Smooth muscle cell (in vitro differentiated cells): Measurements from ENCODE around the gene RPTOR. TPM values are rescaled to one million over a fixed set of nuclear protein-coding genes. Genes with fewer than 3 reads are reported as not detected.

Source experiments
- DNase-seq: peaks from one replicate; lab custom pipeline; 2025; ENCODE audit not compliant: unreplicated experiment; lab: John Stamatoyannopoulos, UW
- H2AFZ ChIP-seq: fragments of 200-600 bp; sonication (generic); 2 replicates; pipeline ENCODE4 v1.6.0; 2016; ENCODE audit warnings: antibody characterized with exemption, low read depth, mild to moderate bottlenecking
- H3F3A ChIP-seq: fragments of 200-600 bp; sonication (generic); 2 replicates; pipeline ENCODE4 v1.6.0; 2017; ENCODE audit warnings: antibody characterized with exemption, low read depth
- H3K27ac ChIP-seq: fragments of 200-600 bp; sonication (generic); 2 replicates; pipeline ENCODE4 v1.5.1; 2016; ENCODE audit warnings: low read depth, mild to moderate bottlenecking
- H3K27me3 ChIP-seq: fragments of 200-600 bp; sonication (generic); 2 replicates; pipeline ENCODE4 v1.6.1; 2016; ENCODE audit warnings: low read depth, mild to moderate bottlenecking
- H3K36me3 ChIP-seq: fragments of 200-600 bp; sonication (generic); 2 replicates; pipeline ENCODE4 v1.5.1; 2016; ENCODE audit warnings: low read depth
- H3K4me1 ChIP-seq: fragments of 200-600 bp; sonication (generic); 2 replicates; pipeline ENCODE4 v1.5.1; 2016; ENCODE audit warnings: low read depth
- H3K4me2 ChIP-seq: fragments of 200-600 bp; sonication (generic); 2 replicates; pipeline ENCODE4 v1.6.0; 2016; ENCODE audit warnings: mild to moderate bottlenecking
- H3K4me3 ChIP-seq: fragments of 200-600 bp; sonication (generic); 2 replicates; pipeline ENCODE4 v1.5.1; 2016; ENCODE audit warnings: mild to moderate bottlenecking
- H3K79me2 ChIP-seq: fragments of 200-600 bp; sonication (generic); 2 replicates; pipeline ENCODE4 v1.6.0; 2016; ENCODE audit warnings: low read depth, mild to moderate bottlenecking
- H3K9ac ChIP-seq: fragments of 200-600 bp; sonication (generic); 2 replicates; pipeline ENCODE4 v1.6.0; 2016; ENCODE audit warnings: low read depth
- H3K9me3 ChIP-seq: fragments of 200-600 bp; sonication (generic); replicated peaks from 2 replicates; pipeline ENCODE4 v1.5.1; 2016; ENCODE audit warnings: low read depth
- H4K20me1 ChIP-seq: fragments of 200-600 bp; sonication (generic); 2 replicates; pipeline ENCODE4 v1.6.0; 2016; ENCODE audit warnings: low read depth
- WGBS: methylation state at CpG from one replicate; pipeline ENCODE4 v1.1.7; 2016; ENCODE audit warnings: low lambda C conversion rate; 5-methylcytosine and 5-hydroxymethylcytosine counted together
- polyA plus RNA-seq: library from polyadenylated mRNA; unstranded; fragments of >200 nt; fragmentation: Nextera tagmentation; extraction: Ambion mirVana; gene quantifications from 2 replicates; pipeline ENCODE4 v1.2.1, GENCODE V29; 2016
- total RNA-seq: library from RNA; depleted of rRNA; stranded (reverse); fragments of >200 nt; gene quantifications from 2 replicates; pipeline ENCODE4 v1.2.3, GENCODE V29; 2014
- TF ChIP-seq, protein P1 (sequence below): fragments of 200-600 bp; sonication (generic); IDR thresholded peaks from 2 replicates; pipeline ENCODE4 v1.5.1; 2017; ENCODE audit warnings: borderline replicate concordance, mild to moderate bottlenecking, antibody characterized with exemption; ENCODE audit not compliant: insufficient read depth, poor library complexity, severe bottlenecking

The RPTOR gene
- total and polyA plus RNA-seq, 2 experiments from 2014 or later: 10.6 to 12.2 TPM

DNA sequence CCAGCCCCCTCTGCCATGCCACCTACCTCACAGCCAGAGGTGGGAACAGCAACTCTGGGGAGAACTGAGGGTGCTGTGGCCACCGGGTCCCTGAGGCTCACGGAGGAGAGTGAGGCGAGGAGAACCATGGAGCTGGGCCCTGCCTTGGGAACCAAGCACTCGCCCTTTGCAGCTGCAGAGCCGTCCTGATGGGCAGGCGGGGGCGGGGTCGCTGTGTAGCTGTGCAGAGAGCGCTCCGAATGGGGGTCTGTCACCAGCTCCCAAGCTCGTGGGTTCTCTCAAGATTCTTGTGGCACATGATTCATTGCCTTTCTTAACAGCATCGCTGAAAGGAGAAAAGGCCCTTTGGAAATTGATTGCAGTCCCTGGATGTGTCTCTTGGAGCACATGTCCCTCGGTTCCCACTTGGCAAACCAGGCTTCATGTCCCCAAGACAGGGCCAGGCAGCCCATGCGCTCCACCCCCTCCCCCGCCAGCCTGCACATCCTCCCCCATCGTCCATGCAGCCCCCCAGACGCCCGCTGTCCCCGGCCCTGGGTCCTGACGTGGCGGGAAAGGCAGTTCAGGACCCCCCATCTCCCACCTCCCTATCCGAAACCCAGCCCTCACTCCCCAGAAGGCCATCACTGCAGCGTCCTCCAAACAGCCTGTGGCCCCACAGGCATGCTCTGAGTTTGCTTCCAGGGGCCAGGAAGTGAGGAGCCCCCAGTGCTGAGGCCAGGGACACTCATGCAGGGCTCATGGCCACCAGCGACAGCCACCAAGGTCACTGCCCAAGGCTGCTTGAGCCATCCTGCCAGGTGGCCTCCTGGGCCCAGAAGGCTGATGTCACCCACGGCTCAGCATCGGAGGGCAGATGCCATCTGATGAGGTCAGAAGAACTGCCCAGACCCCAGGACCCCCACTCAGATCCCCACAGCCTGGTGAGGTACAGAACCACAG lies 426.4 kb downstream of the RPTOR start:
- WGBS: 78% methylated on average over 24 of the region's 26 CpGs
- Histone ChIP-seq H3K9me3 (no peaks in the 10 kb centered on the region), H3F3A (no peaks in the 10 kb centered on the region), H3K4me1 (no peaks in the 10 kb centered on the region), H3K79me2 (no peaks in the 10 kb centered on the region), H3K9ac (no peak overlapping the region), H4K20me1 (no peaks in the 10 kb centered on the region), H3K27me3 (no peaks in the 10 kb centered on the region), H3K27ac (no peak overlapping the region), H3K36me3 (no peaks in the 10 kb centered on the region), H3K4me2 (no peak overlapping the region), H3K4me3 (no peak overlapping the region), H2AFZ (no peak overlapping the region)
- TF ChIP-seq, protein P1, sequence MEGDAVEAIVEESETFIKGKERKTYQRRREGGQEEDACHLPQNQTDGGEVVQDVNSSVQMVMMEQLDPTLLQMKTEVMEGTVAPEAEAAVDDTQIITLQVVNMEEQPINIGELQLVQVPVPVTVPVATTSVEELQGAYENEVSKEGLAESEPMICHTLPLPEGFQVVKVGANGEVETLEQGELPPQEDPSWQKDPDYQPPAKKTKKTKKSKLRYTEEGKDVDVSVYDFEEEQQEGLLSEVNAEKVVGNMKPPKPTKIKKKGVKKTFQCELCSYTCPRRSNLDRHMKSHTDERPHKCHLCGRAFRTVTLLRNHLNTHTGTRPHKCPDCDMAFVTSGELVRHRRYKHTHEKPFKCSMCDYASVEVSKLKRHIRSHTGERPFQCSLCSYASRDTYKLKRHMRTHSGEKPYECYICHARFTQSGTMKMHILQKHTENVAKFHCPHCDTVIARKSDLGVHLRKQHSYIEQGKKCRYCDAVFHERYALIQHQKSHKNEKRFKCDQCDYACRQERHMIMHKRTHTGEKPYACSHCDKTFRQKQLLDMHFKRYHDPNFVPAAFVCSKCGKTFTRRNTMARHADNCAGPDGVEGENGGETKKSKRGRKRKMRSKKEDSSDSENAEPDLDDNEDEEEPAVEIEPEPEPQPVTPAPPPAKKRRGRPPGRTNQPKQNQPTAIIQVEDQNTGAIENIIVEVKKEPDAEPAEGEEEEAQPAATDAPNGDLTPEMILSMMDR: no peak
- DNase-seq: no peak

DNA sequence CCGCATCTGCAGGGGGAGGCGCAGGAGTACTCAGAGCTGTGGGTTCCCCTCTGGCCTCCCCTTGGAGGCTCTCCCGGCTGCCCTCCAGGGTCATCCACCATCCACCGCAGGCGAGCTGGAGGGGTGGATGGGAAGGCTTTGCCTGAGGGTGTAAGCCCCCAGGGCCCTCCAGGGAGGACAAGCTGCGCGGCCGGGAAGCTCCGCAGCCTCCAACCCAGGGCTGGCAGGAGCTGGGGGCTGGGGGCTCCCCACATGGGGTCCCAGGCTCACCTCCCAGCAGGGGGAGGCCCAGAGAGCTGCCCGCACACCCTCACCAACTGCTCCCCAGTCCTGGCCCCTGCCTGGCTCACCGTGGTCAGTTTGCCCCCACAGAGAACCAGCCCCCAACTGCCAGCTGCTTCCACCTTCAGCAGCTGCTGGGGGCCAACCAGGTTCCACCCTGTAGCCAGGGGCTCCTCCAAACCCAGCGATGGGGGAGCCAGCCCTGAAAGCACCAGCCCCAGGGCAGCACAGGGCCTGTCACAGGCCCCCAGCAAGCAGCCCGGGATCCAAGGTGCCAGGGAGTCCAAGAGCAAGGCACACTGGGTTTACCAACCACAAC lies 427.2 kb downstream of the RPTOR start:
- Histone ChIP-seq H3K4me3 (no peak overlapping the region), H3K27me3 (no peaks in the 10 kb centered on the region), H3K4me2 (no peak overlapping the region), H3F3A (no peaks in the 10 kb centered on the region), H3K79me2 (no peaks in the 10 kb centered on the region), H3K36me3 (no peaks in the 10 kb centered on the region), H3K27ac (no peak overlapping the region), H3K4me1 (no peaks in the 10 kb centered on the region), H3K9ac (no peak overlapping the region), H2AFZ (no peak overlapping the region), H3K9me3 (no peaks in the 10 kb centered on the region), H4K20me1 (no peaks in the 10 kb centered on the region)
- no peak for DNase-seq
- WGBS: 93% methylated on average over 13 of the region's 13 CpGs
- TF ChIP-seq, protein P1: no peak

DNA sequence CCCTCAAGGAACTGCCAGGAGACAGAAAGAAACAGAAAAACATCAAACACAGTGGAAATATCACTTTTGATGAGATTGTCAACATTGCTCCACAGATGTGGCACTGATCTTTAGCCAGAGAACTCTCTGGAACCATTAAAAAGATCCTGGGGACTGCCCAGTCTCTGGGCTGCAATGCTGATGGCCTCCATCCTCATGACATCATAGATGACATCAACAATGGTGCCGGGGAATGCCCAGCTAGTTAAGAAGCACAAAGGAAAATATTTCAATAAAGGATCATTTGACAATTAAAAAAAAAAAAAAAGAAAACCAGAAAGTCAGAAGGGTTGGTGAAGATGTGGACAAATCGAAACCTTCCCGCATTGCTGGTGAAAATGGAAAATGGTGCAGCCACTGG lies 432.1 kb downstream of the RPTOR start:
- Histone ChIP-seq H3K4me2 (no peak overlapping the region), H3K9ac (no peak overlapping the region), H4K20me1 (no peaks in the 10 kb centered on the region), H2AFZ (no peak overlapping the region), H3K36me3 (no peaks in the 10 kb centered on the region), H3K9me3 (no peaks in the 10 kb centered on the region), H3K27me3 (no peaks in the 10 kb centered on the region), H3F3A (no peaks in the 10 kb centered on the region), H3K27ac (no peak overlapping the region), H3K4me1 (no peaks in the 10 kb centered on the region), H3K79me2 (no peaks in the 10 kb centered on the region), H3K4me3 (no peak overlapping the region)
- DNase-seq: no peak
- TF ChIP-seq, protein P1: no peak
- 87% methylated on average over 3 of the region's 3 CpGs for WGBS
